ENCODE data around the gene C20orf202.
"Not testable (repeated sequence)": the region's sequence is repeated elsewhere in the genome, so short reads cannot be mapped to it uniquely, and the experiment has no call there.

C20orf202 gene

DNA sequence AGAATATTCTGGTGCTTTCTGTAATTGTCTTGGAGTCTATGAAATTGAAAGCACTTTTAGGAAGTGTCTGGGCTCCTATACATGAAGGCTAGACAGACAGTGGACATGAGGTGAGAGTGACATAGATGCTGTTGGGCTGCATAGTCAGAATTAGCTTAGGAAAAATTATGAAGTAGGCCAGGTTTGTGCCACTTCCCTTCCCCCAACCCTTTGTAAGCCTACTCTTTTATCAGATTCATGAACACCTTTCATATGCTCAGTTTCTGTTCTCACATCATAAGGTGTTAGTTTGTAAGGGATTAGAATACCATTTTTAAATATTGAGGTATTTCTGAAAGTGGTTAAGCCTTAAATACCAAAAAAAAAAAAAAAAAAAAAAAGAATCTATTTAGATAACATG, 44.4 kb downstream of the C20orf202 start:
- DNase-seq (ENCODE audit: low read depth): no peak

DNA sequence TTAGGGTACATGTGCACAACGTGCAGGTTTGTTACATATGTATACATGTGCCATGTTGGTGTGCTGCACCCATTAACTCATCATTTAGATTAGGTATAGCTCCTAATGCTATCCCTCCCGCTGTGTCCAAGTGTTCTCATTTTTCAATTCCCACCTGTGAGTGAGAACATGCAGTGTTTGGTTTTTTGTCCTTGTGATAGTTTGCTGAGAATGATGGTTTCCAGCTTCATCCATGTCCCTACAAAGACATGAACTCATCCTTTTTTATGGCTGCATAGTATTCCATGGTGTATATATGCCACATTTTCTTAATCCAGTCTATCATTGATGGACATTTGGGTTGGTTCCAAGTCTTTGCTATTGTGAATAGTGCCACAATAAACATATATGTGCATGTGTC, 47.0 kb downstream of the C20orf202 start:
- DNase-seq (ENCODE audit: low read depth): not testable (repeated sequence)

DNA sequence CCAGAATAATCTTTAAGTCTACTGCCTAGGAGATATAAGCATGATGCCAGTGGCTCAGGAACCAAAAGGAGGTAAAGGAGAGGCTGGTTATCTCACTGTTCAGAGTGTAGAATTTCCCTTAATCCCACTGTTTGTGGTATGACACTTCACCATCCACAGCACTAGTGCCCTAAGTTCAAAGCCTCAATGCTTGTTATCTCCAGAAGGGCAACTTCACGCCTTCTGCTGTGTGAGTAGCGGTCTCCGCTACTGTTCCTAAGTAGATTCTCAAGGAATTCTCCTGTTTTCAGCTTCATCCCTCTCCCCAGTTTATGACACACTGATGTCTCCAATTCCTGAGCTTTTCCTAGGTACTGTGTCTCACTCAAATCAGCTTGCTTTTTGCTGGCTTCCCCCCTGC, 49.2 kb downstream of the C20orf202 start:
- no peak for DNase-seq (ENCODE audit: low read depth)

DNA sequence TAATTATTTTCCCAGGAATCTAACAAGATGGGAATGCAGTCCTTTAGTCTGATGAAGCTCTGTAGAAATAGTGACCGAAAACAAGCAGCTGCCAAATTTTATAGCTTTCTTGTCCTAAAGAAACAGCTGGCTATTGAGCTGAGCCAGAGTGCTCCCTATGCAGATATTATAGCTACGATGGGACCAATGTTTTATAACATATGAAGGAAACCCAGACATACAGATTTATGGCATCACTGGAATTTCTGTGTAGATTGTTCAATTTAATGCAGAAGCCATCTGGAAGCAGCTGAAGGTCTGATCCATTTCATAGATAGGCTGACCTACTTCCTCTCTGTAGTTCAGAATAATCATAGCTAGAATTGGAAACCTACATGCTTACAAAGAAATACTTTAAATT, 51.0 kb downstream of the C20orf202 start:
- DNase-seq (ENCODE audit: low read depth): no peak

DNA sequence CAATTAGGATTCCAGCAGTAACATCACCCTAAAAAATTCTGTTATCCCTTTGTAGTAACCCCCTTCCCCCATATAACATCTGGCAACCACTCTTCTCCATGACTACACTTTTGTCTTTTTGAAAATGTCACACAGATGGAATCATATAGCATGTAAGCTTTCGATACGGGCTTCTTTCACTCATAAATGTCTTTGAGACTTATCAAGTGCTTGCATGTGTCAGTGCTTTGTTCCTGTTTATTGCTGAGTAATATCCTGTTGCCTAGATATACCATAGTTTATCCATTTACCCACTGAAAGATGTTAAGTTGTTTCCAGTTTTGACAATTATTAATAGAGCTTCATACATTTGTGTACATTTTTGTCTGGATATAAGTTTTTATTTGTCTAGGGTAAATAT, 52.4 kb downstream of the C20orf202 start:
- DNase-seq (ENCODE audit: low read depth): no peak

All from non-pigmented ciliary epithelial cell (primary cell).